Tibial nerve (tissue), 4 donors: ENCODE measurements around the gene POLR3B. TPM values are rescaled to one million over a fixed set of nuclear protein-coding genes. Genes with fewer than 3 reads are reported as not detected.
A peak's percentile ranks its signal among the peaks of the same experiment; 100 is the strongest.

Source experiments
- DNase-seq, 2 donors: peaks; one replicate each; pipeline ENCODE4 v3.0.0-alpha.2; 2019; ENCODE audit warnings: low spot score in 2 of 2
- H3K27ac ChIP-seq, 4 donors: fragments of 200-600 bp; sonication (generic) in 3 of 4; one replicate each; pipeline ENCODE4 v1.5.1; 2017 to 2019; ENCODE audit warnings: mild to moderate bottlenecking in 1 of 4
- H3K27me3 ChIP-seq, 2 donors: fragments of 200-600 bp; sonication (generic) in 1 of 2; one replicate each; pipeline versions ENCODE4 v1.5.1 to v1.6.0; 2017 to 2019
- H3K36me3 ChIP-seq, 3 donors: fragments of 200-600 bp; sonication (generic); one replicate each; pipeline ENCODE4 v1.5.1; 2018 to 2019
- H3K4me1 ChIP-seq, 4 donors: fragments of 200-600 bp; sonication (generic) in 3 of 4; one replicate each; pipeline ENCODE4 v1.5.1; 2017 to 2019
- H3K4me3 ChIP-seq, 4 donors: fragments of 200-600 bp; sonication (generic) in 3 of 4; one replicate each; pipeline ENCODE4 v1.5.1; 2017 to 2019; ENCODE audit warnings: mild to moderate bottlenecking in 1 of 4, moderate library complexity in 1 of 4
- H3K9me3 ChIP-seq, 4 donors: fragments of 200-600 bp; sonication (generic) in 3 of 4; one replicate each; pipeline ENCODE4 v1.5.1; 2017 to 2019
- EP300 ChIP-seq, 2 donors: sonication (generic); formaldehyde crosslinking; IDR thresholded peaks; one replicate each; pipeline ENCODE4 v1.6.1; 2017; ENCODE audit warnings: antibody characterized with exemption in 2 of 2, mild to moderate bottlenecking in 1 of 2
- POLR2A ChIP-seq, 2 donors: fragments of 450-650 bp; IDR thresholded peaks; one replicate each; pipeline ENCODE4 v1.6.1; 2017; ENCODE audit warnings: antibody characterized with exemption in 2 of 2, mild to moderate bottlenecking in 2 of 2, moderate library complexity in 2 of 2
- WGBS, 2 donors: methylation state at CpG; one replicate each; pipeline ENCODE4 v1.1.5; 2018; 5-methylcytosine and 5-hydroxymethylcytosine counted together
- total RNA-seq, 4 donors: library from RNA; depleted of rRNA; stranded (reverse); fragments of >200 nt; gene quantifications; one replicate each; pipeline ENCODE4 v1.1.0, GENCODE V29; 2016
- TF ChIP-seq, protein P1 (sequence below), 5 experiments: fragments of 200-600 bp in 3 of 5; fragments of 450-650 bp in 2 of 5; sonication (generic) in 3 of 5; IDR thresholded peaks; one replicate each; pipeline ENCODE4 v1.5.1; 2016 to 2019; ENCODE audit warnings: antibody characterized with exemption in 5 of 5, mild to moderate bottlenecking in 3 of 5, moderate library complexity in 2 of 5

The POLR3B gene
- total RNA-seq, 4 donors from 2014 or later = 6.3 to 21.0 (median 7.7) TPM

DNA sequence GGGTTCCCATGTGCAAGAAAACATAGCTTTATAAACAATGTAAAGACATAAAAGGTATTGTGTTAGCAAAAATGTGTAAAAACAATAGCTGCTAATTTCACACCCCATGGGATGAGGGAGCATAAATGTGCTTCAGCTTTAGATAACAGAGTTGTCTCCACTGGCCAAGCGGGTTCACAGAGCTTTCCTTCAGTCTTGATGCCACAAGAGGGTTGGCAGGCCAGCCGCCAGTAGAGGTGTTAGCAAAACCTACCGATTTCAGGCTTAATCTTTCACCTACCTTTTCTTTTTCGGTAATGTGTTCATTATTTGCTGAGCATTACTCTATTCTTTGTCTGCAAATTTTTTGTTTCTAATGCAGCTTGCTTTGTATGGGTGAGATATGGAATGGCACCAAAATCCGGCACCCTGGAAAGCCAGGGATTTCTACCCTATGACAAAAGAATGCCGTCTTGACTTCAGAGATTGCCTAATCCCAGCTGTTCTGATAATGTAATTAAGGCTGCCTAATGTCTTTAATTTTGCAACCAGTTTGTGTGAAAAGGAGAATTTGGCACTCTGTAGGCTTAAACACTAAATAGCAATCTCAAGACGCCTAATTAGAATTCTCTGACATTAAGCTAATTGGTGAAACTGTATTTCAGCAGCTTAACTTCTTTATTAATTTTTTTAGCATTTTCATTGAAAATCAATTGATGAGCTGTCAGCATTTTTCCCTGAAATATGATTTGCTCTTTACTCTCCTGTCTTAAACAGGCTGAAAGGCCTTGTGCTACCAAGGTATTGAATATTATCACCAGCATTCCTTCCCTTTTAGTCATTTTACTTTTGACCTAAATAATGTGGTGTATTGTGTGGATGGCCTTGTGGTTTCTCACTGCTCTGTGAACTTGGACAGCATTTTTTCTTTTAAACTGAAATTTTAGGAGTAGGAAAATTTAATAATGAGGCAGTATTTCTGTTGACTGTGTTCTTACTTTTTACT lies 60.7 kb downstream of the POLR3B start:
- no peak for DNase-seq
- Histone ChIP-seq H3K27me3 (no peaks in the 10 kb centered on the region), H3K9me3 (no peaks in the 10 kb centered on the region), H3K27ac (peak overlapping the region in 2 of 4 donors; percentile 9 to 37), H3K4me3 (no peak overlapping the region), H3K36me3 (peaks cover 0 to 8% (median 0%) of the 10 kb centered on the region in 3 donors), H3K4me1 (peaks cover 0 to 22% (median 5%) of the 10 kb centered on the region in 4 donors)
- 67 to 71% methylated on average over 7 of the region's 7 CpGs for WGBS, 2 donors
- TF ChIP-seq, protein P1, sequence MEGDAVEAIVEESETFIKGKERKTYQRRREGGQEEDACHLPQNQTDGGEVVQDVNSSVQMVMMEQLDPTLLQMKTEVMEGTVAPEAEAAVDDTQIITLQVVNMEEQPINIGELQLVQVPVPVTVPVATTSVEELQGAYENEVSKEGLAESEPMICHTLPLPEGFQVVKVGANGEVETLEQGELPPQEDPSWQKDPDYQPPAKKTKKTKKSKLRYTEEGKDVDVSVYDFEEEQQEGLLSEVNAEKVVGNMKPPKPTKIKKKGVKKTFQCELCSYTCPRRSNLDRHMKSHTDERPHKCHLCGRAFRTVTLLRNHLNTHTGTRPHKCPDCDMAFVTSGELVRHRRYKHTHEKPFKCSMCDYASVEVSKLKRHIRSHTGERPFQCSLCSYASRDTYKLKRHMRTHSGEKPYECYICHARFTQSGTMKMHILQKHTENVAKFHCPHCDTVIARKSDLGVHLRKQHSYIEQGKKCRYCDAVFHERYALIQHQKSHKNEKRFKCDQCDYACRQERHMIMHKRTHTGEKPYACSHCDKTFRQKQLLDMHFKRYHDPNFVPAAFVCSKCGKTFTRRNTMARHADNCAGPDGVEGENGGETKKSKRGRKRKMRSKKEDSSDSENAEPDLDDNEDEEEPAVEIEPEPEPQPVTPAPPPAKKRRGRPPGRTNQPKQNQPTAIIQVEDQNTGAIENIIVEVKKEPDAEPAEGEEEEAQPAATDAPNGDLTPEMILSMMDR (IDR thresholded peaks at IDR 0.05) = no peak
- no peak for TF ChIP-seq POLR2A (IDR thresholded peaks at IDR 0.05)
- no peak for TF ChIP-seq EP300 (IDR thresholded peaks at IDR 0.05)

DNA sequence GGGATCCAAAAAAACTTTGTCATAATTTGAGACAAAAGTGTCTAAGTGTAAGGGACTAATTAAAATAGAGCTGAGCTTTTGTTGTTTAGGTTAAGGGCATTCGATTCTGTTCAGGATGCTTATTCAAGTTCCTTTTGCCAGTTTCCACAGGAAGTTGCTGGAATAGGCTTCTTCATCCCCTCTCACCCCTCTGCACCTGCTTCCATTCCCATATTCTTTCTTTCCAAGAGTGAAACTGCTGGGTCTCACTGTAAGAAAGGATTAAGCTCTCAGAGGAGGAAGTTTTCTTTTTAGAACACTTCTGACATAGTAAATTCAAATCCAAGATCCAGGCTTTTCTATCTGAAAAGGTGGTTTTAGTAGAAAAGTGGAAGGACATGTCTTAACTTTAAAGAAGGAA lies 61.4 kb downstream of the POLR3B start:
- no peaks in the 10 kb centered on the region for H3K27me3 ChIP-seq
- H3K4me1 ChIP-seq = peaks cover 0 to 22% (median 5%) of the 10 kb centered on the region in 4 donors
- DNase-seq = no peak
- TF ChIP-seq, protein P1 (IDR thresholded peaks at IDR 0.05) = no peak
- TF ChIP-seq POLR2A (IDR thresholded peaks at IDR 0.05) (no peak), EP300 (IDR thresholded peaks at IDR 0.05) (no peak)
- H3K9me3 ChIP-seq = no peaks in the 10 kb centered on the region
- 25 to 30% methylated on average over 1 of the region's 1 CpG for WGBS, 2 donors
- no peak overlapping the region for H3K4me3 ChIP-seq
- peak overlapping the region in 2 of 4 donors; percentile 9 to 37 for H3K27ac ChIP-seq
- peaks cover 0 to 8% (median 0%) of the 10 kb centered on the region in 3 donors for H3K36me3 ChIP-seq

DNA sequence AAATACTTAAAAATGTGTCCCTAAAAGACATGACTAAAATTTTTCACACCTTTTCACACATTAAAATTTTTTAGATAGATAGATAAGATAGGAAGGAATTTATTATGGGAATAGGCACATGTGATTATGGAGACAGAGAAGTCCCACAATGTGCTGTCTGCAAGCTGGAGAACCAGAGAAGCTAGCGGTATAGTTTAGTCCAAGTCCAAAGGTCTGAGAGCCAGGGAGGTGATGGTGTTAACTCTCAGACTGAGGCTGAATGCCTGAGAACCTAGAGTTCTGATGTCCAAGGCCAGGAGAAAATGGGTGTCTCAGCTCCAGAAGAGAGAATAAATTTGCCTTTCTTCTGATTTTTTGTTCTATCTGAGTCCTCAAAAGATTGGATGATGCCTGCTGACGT lies 65.7 kb downstream of the POLR3B start:
- H3K4me3 ChIP-seq = no peak overlapping the region
- no peaks in the 10 kb centered on the region for H3K36me3 ChIP-seq
- H3K4me1 ChIP-seq = peaks cover 3 to 22% (median 8%) of the 10 kb centered on the region in 4 donors
- 83 to 91% methylated on average over 2 of the region's 2 CpGs for WGBS, 2 donors
- no peak for DNase-seq
- TF ChIP-seq, protein P1 (IDR thresholded peaks at IDR 0.05) = no peak
- TF ChIP-seq POLR2A (IDR thresholded peaks at IDR 0.05) (no peak), EP300 (IDR thresholded peaks at IDR 0.05) (no peak)
- no peaks in the 10 kb centered on the region for H3K27me3 ChIP-seq
- no peaks in the 10 kb centered on the region for H3K9me3 ChIP-seq
- no peak overlapping the region for H3K27ac ChIP-seq

DNA sequence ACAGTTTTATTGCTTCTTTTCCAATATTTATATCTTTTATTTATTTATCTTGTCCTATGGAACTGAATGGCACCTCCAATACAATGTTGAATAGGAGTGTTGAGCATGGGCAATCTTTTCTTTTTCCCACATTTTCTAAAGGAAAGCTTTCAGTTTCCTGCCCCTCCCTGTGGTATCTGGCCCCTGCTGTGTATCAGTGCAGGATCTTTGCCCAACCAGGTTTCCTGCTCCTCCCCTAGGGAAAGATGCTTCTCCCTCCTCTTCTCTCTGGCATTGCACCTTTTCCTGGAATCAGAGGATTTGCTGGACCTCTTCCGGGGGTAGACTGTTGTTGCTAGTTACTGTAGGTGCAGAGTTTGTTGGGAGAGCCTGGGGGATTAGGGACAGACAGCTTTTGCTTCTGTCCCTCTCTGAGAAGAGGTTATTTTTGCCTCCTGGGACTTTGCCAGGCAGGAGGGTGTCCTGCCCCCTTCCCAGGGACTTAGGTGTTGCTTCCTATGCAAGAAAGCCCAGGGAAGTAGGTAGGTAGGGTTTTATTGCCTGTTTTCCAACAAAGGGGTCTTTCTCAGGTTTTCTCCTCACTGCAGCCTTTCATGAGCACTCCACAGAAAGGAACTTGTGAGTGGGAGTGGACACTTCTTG lies 67.6 kb downstream of the POLR3B start:
- H3K9me3 ChIP-seq = no peaks in the 10 kb centered on the region

More for the DNA sequence above, 67.6 kb downstream of the POLR3B start:
- H3K4me1 ChIP-seq = peaks cover 0 to 25% (median 7%) of the 10 kb centered on the region in 4 donors
- no peaks in the 10 kb centered on the region for H3K36me3 ChIP-seq
- H3K4me3 ChIP-seq = no peak overlapping the region
- no peak overlapping the region for H3K27ac ChIP-seq
- H3K27me3 ChIP-seq = no peaks in the 10 kb centered on the region
- WGBS, 2 donors = 64 to 91% methylated on average over 1 of the region's 1 CpG
- DNase-seq = no peak
- TF ChIP-seq POLR2A (IDR thresholded peaks at IDR 0.05) = no peak
- TF ChIP-seq, protein P1 (IDR thresholded peaks at IDR 0.05) = no peak
- no peak for TF ChIP-seq EP300 (IDR thresholded peaks at IDR 0.05)
